Adipose tissue (tissue), 3 donors: ENCODE measurements around the gene RCSD1. TPM values are rescaled to one million over a fixed set of nuclear protein-coding genes. Genes with fewer than 3 reads are reported as not detected.

Experiments
- H3K27ac ChIP-seq: one replicate; pipeline ENCODE4 v1.5.1; 2013; ENCODE audit warnings: low read depth, low read length
- WGBS, 3 donors: extraction: QIAGEN DNeasy Blood & Tissue Kit; methylation state at CpG; one replicate each; pipeline ENCODE4 v1.1.7; 2013; 5-methylcytosine and 5-hydroxymethylcytosine counted together
- polyA plus RNA-seq, 3 donors: library from polyadenylated mRNA; stranded (reverse); fragments of 200-250 nt; gene quantifications; one replicate each; pipeline ENCODE4 v1.2.3, GENCODE V29; 2013
- donor health status: healthy with polysubstance abuse.
- donor health status: Bipolar disorder and iron deficiency.
- donor health status: healthy.

The RCSD1 gene
- polyA plus RNA-seq, 3 donors, result 2.2 to 13.5 (median 6.7) TPM

GRCh38 chr1:167676916-167677848 is 47.1 kb downstream of the RCSD1 start:
- H3K27ac ChIP-seq, result no peak overlapping the region
- WGBS, 3 donors, result 78 to 88% (median 86%) methylated on average over 7 of the region's 7 CpGs

- WGBS, 3 donors, result 91 to 95% (median 93%) methylated on average over 10 of the region's 10 CpGs
- no peak overlapping the region for H3K27ac ChIP-seq
These were observed 48.4 kb downstream of the RCSD1 start for GRCh38 chr1:167678422-167678821.

GRCh38 chr1:167678838-167679237 is 48.8 kb downstream of the RCSD1 start:
- H3K27ac ChIP-seq, result no peak overlapping the region
- 96 to 98% (median 97%) methylated on average over 3 of the region's 3 CpGs for WGBS, 3 donors

- H3K27ac ChIP-seq, result no peak overlapping the region
- WGBS, 3 donors, result 90 to 92% (median 92%) methylated on average over 6 of the region's 6 CpGs
These were observed 49.7 kb downstream of the RCSD1 start for GRCh38 chr1:167679714-167680113.

GRCh38 chr1:167681024-167681423 is 51.0 kb downstream of the RCSD1 start:
- WGBS, 3 donors, result 59 to 77% (median 71%) methylated on average over 3 of the region's 3 CpGs
- H3K27ac ChIP-seq, result no peak overlapping the region

- H3K27ac ChIP-seq, result no peak overlapping the region
- WGBS, 3 donors, result 48 to 56% (median 49%) methylated on average over 5 of the region's 5 CpGs
These were observed 51.5 kb downstream of the RCSD1 start for GRCh38 chr1:167681451-167682098.

- WGBS, 3 donors, result 60 to 90% (median 90%) methylated on average over 6 of the region's 6 CpGs
- H3K27ac ChIP-seq, result no peak overlapping the region
These were observed 53.2 kb downstream of the RCSD1 start for GRCh38 chr1:167683226-167683625.

GRCh38 chr1:167683641-167684502 is 53.8 kb downstream of the RCSD1 start:
- whole genome bisulfite sequencing, 3 donors, result 66 to 73% (median 68%) methylated on average over 15 of the region's 15 CpGs
- no peak overlapping the region for H3K27ac ChIP-seq

- H3K27ac ChIP-seq, result no peak overlapping the region
- WGBS, 3 donors, result 37 to 71% (median 55%) methylated on average over 5 of the region's 5 CpGs
These were observed 55.8 kb downstream of the RCSD1 start for GRCh38 chr1:167685844-167686243.

- 18 to 27% (median 20%) methylated on average over 7 of the region's 7 CpGs for WGBS, 3 donors
- H3K27ac ChIP-seq, result no peak overlapping the region
These were observed 58.0 kb downstream of the RCSD1 start for GRCh38 chr1:167687919-167688519.

GRCh38 chr1:167689567-167689920 is 59.5 kb downstream of the RCSD1 start:
- WGBS, 3 donors, result 51 to 81% (median 77%) methylated on average over 5 of the region's 5 CpGs
- H3K27ac ChIP-seq, result no peak overlapping the region

- no peak overlapping the region for H3K27ac ChIP-seq
- WGBS, 3 donors, result 64 to 93% (median 90%) methylated on average over 4 of the region's 4 CpGs
These were observed 60.0 kb downstream of the RCSD1 start for GRCh38 chr1:167690053-167690452.

GRCh38 chr1:167693425-167694045 is 63.5 kb downstream of the RCSD1 start:
- WGBS, 3 donors, result 83 to 88% (median 85%) methylated on average over 7 of the region's 7 CpGs
- H3K27ac ChIP-seq, result no peak overlapping the region

- no peak overlapping the region for H3K27ac ChIP-seq
- 68 to 83% (median 77%) methylated on average over 2 of the region's 2 CpGs for WGBS, 3 donors
These were observed 64.7 kb downstream of the RCSD1 start for GRCh38 chr1:167694691-167695090.

- 75 to 83% (median 79%) methylated on average over 2 of the region's 2 CpGs for WGBS, 3 donors
- H3K27ac ChIP-seq, result no peak overlapping the region
These were observed 65.1 kb downstream of the RCSD1 start for GRCh38 chr1:167695147-167695546.

- no peak overlapping the region for H3K27ac ChIP-seq
- 76 to 90% (median 83%) methylated on average over 7 of the region's 7 CpGs for WGBS, 3 donors
These were observed 65.9 kb downstream of the RCSD1 start for GRCh38 chr1:167695756-167696561.

- 43 to 54% (median 54%) methylated on average over 14 of the region's 14 CpGs for WGBS, 3 donors
- H3K27ac ChIP-seq, result no peak overlapping the region
These were observed 67.7 kb downstream of the RCSD1 start for GRCh38 chr1:167697667-167698141.
